Skin epidermis (tissue), 12 donors: Measurements from ENCODE around the gene APOBR.
"Not testable (repeated sequence)": the region's sequence is repeated elsewhere in the genome, so short reads cannot be mapped to it uniquely, and the experiment has no call there.

Source experiments
- H3K27ac ChIP-seq, 21 experiments: fragments of 200-600 bp; sonication (generic) in 11 of 21; one replicate each; pipeline ENCODE4 v1.5.0; 2020; ENCODE audit warnings: mild to moderate bottlenecking in 3 of 21, inconsistent platforms in 2 of 21, moderate library complexity in 2 of 21
- H3K4me3 ChIP-seq, 7 experiments: fragments of 200-600 bp; sonication (generic) in 2 of 7; one replicate each; pipeline ENCODE4 v1.5.0; 2020; ENCODE audit warnings: inconsistent platforms in 2 of 7, mild to moderate bottlenecking in 2 of 7, moderate library complexity in 1 of 7

The APOBR gene

DNA sequence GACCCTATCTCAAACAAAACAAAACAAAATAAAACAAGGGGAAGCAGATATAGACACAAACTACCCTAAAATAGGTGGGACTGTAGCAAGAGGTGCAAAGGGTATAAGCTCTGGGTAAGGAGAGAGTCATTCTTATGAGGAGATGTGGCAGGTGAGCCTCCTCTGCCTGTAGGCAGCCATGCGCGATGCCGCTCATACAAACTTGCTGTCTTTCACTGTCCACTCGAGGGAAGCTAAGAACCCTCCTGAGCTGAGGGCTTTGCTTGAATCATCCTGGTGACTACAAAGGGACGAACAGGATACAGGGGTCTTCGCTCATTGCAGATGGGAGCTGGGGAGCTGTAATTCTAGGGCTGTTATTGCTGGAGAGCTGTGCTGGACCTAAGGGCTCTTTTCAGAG is 27.0 kb downstream of the APOBR start:
- no peak overlapping the region for H3K27ac ChIP-seq
- H3K4me3 ChIP-seq, result no peak overlapping the region

DNA sequence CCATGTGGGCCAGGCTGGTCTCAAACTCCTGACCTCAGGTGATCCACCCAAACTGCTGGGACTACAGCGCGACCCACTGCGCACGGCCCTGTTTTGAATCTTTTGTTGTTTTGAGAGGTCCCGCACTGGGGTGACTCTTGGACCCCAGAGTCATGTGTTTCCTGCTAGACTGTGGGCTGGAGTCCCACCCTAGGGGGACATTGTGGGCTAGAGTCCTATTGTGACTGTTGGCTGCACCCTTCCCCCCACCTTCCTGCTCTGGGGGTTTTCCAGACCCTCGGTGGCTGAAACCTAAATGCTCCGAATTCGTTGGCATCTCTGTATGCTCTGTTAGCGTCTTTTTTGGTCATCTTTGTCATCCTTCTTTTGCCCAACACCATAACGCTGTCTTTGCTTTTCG is 28.3 kb downstream of the APOBR start:
- Histone ChIP-seq H3K27ac (no peak overlapping the region), H3K4me3 (no peak overlapping the region)

DNA sequence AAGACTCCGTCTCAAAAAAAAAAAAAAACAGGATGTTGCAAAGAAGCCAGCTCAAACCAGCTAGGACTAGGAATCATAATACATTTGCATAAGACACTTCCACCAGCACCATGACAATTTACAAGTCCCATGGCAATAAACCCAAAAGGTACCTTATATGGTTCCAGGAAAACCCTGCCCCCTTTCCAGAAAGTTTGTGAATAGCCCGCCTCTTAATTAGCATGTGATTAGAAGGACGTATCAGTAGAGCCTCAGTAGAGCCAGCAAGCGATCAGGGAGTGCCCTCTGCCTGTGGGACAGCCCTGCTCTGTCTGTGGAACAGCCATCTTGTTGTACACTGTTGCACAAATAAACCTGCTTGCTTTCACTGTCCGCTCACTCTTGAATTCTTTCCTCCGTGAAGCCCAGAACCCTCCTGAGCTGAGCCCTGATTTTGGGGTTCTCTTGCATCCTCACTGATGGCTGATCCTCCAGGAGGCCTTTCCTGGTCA is 30.3 kb downstream of the APOBR start:
- Histone ChIP-seq H3K27ac (no peak overlapping the region), H3K4me3 (no peak overlapping the region)

DNA sequence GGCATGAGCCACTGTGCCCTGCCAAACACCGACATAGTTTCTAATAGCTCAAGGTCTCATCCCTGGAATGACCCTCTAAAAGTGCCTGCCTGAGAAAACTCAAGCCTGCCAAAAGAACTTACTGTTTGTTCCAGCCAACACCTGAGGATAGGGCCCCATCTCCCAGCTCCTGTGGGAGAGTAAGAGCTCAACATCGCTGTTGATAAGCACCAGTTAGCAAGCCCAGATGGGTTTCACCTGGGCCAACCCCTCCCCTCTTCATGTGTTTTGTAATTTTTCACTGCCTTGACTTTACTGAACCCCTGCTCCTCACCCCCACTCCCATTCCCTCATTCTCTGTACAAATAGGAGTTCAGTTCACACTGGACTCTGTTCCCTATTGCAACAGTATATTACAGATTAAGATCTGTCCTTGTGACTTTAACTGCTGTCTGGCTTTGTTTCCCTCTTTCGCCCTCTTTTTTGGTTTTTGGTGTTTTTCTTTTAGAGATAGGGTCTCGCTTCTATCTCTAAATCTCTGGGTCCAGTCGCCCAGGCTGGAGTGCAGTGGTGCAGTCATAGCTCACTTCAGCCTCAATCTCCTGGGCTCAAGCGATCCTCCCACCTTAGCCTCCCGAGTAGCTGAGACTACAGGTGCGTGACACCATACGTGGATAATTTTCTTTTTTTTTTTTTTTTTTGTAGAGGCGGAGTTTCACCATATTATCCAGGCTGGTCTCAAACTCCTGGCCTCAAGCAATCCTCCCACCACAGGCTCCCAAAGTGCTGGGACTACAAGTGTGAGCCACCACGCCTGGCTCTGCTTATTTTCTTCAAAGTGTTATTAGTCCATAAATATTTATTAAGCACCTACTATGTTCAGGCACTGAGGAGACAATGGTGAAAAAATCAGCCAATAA is 32.0 kb downstream of the APOBR start:
- Histone ChIP-seq H3K4me3 (no peak overlapping the region), H3K27ac (no peak overlapping the region)

DNA sequence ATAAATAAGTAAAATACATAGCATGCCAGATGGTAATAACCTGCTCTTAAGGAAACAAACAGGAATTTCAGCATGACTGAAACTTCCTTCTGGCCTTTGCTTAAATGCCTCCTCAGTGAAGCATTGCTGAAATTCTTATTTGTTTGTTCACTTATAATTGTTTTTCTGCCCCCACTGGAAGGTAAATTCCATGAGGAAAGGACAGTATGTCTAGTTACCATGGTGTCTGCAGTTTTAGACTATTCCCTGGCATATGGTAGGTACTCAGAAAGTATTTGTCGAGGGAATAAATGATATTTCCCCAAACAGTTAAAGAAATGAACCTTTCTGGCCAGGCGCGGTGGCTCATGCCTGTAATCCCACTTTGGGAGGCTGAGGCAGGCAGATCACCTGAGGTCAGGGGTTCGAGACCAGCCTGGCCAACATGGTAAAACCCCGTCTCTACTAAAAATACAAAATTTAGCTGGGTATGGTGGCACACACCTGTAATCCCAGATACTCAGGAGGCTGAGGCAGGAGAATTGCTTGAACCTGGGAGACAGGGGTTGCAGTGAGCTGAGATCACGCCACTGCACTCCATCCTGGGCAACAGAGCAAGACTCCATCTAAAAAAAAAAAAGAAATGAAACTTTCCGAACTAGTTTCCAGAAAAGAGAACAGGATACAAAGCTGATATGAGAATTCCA is 32.8 kb downstream of the APOBR start:
- H3K4me3 ChIP-seq, H3K27ac ChIP-seq: not testable (repeated sequence)

DNA sequence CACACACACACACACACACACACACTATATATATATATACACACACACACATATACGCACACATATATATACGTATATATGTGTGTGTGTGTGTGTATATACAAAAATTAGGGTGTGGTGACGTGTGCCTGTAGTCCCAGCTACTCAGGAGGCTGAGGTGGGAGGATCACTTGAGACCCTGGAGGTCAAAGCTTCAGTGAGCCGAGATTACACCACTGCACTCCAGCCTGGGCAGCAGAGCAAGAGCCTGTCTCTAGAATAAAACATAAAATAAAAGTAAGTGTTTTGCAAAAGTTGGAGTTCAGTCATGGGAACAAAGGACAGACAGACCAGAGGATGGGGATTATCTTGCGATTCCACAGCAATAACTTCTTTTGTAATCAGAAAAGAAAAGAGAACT is 33.5 kb downstream of the APOBR start:
- Histone ChIP-seq H3K27ac (no peak overlapping the region), H3K4me3 (no peak overlapping the region)

DNA sequence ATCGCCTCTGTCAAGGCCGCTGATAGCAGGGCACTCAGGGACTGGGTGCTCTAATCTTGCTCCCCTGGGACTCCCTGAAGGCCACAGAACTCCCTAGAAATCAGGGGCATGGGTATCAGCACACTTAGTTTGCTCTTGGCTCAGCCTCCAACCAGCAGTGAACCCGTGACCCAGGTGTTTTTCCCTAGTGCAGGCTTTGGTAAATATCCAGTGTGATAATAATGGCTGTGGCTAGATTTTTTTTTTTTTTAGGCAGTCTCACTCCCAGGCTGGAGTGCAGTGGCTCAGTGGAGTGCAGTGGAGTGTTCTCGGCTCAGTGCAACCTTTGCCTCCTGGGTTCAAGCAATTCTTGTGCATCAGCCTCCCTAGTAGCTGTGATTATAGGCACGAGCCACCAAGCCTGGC is 34.0 kb downstream of the APOBR start:
- no peak overlapping the region for H3K27ac ChIP-seq
- no peak overlapping the region for H3K4me3 ChIP-seq

DNA sequence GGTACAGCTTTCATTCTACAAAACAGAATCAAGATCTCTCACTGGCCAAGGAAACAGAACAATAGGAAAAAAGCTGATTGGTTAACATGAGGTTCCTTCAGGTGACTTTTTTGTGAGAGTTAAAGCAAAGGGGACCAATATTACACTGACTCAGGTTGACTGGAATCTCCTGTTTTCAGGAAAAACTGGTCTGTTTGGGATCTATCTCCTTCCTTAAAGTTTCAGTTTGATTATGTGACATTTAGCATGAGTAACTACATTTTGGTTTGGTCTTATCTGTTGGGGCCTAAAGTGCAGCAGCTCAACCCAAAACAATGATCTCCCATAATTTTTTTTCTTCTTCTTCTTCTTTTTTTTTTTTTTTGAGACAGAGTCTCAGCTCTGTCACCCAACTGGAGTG is 34.7 kb downstream of the APOBR start:
- Histone ChIP-seq H3K27ac (no peak overlapping the region), H3K4me3 (no peak overlapping the region)

DNA sequence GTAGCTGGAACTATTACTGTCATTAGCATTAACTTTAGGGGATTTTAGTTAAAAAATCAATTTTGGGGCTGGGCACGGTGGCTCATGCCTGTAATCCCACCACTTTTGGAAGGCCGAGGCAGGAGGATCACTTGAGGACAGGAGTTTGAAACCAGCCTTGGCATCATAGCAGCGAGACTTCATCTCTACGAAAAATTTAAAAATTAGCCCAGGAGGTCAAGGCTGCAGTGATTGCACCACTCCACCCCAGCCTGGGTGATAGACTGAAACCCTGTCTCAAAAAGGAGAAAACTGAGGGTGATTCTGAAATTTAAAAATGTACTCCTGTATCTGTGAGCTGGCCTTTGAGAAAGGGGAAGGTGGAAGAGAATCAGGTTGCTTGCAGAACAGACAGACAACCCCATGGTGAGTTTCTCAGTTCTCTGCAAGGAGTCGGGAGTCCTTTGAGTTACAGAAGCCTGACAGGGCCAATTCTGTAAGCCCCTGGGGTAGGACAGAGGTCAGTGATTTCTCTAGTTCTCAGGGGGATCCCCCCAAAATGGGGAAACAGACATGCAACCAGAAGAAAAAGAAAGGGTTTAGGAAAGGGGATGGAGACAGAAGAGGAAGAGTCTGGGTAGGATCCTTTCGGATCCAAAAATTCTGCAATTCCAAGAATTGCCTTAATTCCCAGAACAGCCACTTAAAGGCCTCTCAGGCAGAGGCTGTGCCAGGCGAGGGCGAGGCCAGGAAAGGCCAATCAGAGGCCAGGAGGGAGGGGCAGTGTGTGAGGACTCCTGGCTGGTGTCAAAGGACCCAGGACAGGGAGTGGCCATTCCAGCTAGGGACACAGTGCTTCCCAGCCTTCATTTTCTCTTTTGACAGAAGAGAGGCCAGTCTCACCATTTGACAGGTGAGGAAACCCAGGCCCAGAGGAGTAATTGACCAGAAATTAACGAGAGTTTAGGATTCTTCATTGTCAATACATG is 37.6 kb downstream of the APOBR start:
- Histone ChIP-seq H3K4me3 (no peak overlapping the region), H3K27ac (peak overlapping the region in 10 of 21 experiments; percentile 7 to 63 (median 30))

DNA sequence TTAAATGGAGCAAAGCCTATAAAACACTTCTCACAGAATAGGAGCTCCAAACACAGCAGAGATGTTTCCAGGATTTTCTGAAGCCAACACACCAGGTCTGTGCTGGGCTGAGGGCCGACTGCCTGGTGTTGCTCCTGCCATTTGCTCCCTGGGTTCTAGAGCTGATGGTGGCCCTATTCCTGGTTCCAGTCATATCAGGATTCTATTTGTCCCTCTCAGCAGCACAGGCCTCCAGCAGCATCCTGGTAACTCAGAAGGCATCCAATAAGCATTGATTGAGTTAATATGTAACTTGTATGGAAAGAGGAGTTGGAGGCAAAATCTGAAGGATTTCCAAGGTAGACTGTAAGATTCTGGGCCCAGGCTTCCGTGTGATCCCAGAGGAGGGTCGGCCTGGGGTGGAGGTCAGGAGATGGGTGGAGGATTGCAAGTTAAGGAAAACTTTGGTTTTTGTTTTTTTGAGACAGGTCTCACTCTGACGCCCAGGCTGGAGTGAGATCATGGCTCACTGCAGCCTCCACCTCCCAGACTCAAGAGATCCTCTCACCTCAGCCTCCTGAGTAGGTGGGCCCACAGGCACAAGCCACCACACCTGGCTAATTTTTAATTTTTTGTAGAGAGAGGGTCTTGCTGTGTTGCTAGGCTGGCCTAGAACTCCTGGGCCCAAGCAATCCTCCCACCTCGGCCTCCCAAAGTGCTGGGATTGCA is 38.7 kb downstream of the APOBR start:
- H3K4me3 ChIP-seq, result no peak overlapping the region
- peak overlapping the region in 9 of 21 experiments; percentile 7 to 66 (median 17) for H3K27ac ChIP-seq

DNA sequence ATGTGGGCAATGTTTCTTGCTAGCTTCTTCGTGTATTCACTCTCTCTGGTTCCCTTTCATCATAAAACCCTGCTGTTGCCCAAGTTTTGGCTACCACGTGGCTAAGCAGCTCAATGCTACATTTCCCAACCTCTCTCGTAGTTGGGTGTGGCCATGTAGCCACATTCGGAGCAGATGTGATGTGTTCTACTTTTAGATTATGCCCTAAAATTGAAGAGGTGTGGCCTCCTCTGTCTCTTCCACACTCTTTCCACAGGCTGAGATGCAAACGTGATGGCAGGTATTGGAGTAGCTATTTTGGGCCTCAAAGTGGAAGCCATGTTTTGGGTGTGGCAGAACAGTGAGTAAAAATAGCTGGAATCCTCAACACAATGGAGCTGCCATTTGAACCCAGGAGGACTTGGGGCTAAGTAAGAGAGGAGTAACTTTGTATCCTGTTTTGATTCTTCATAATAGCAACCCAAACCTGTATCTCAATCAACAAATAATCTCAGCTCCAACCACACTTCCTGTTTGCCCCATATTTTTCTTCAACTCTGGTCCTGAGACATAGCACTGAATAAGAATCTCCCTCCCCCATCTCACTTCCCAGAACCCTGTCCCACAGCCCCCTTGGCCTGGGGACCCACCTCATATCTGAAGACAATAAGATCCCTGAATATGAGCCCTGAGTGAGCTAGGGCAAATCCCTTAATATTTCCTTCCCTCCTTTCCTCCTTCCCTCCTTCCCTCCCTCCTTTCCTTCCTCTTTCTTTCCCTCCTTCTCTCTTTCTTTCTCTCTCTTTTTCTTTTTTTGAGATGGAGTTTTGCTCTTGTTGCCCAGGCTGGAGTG is 40.3 kb downstream of the APOBR start:
- Histone ChIP-seq H3K4me3 (no peak overlapping the region), H3K27ac (peak overlapping the region in 13 of 21 experiments; percentile 22 to 71 (median 48))

DNA sequence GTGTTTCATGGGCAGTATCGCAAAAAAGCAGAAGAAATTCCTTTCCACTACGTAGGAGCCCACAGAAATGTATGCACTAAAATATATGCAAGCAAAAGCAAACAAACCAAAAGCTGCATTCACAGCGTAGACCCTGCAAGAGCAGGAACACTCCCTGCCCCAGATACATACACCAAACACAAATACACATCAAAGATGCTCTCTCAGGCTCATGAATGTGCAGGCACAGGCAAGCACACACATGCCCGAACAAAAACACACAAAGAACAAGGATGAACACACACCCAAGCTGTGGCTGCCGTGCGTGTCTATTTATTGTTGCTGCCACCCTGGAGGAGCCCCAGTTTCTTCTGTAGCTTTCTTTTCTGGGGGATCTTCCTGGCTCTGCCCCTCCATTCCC is 42.6 kb downstream of the APOBR start:
- peak overlapping the region in 18 of 21 experiments; percentile 72 to 95 (median 89) for H3K27ac ChIP-seq
- H3K4me3 ChIP-seq, result peak overlapping the region; percentile 28 to 48 (median 33)

DNA sequence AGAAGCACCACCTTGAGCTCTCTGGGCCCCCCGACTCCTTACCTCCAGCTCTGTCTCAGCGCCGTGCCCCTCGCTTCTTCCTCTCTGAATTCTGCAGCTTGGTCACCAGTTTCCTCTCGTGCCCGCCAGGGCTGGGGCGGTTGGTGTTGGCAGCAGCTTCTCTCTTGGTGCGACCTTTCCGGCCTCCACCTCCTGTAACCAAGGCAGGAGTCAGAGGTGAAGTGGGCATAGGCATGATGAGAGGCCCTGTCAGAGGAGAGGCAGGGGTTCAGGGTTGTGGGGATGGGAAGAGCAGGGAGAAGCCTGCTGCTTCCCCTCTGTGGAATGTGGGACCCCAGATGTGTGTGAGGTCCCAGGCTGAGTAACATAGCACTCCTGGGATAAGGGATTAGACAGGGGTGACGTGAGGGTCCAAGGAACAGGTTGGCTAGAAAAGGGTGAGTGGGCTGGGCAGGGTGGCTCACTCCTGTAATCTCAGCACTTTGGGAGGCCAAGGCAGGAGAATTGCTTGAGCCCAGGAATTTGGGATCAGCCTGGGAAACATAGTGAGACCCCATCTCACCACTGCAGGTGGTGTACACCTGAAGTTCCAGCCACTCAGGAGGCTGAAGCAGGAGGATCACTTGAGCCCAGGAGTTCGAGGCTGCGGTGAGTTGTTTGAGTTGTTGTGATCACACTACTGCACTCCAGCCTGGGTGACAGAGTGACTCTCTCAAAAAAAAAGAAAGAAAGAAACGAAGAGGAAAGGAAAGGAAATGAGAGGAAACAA is 43.7 kb downstream of the APOBR start:
- H3K4me3 ChIP-seq, result peak overlapping the region; percentile 28 to 48 (median 33)
- H3K27ac ChIP-seq, result peak overlapping the region; percentile 58 to 95 (median 89)

DNA sequence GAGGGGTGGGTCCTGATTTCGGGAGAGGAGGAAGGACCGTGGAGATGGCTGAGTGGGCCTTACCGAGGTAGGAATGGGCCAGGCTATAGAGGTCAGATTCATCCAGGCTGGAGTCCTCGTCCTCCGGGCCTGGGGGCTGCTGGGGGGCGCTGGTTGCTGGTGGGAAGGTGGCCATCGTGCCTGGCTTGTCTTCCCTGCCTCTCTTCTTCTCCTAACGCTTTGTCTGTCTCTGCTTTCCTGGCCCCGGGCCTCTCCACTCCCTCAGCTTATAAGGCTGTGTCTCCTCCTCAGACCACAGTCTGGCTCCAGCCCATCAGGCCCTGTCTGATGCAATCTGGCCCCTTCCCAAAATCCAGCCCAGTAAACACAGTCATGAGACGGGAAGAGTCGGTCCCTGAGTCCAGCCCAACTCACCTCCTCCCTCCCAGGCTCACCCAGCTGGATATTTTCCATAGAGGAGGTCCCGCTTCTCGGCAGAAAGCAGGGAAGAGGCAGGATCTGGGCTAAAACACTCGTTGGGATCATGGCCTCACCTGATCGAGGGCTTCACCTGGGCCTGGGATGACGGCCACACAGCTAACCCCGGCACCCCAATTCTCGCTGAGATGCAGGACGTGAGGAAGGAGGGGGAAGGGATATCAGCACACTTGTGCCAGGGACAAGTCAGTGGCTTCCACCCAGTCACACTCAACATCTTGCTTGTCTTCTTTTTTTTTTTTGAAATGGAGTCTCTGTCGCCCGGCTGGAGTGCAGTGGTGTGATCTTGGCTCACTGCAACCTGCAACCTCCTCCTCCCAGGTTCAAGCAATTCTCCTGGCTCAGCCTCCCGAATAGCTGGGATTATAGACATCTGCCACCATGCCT is 44.5 kb downstream of the APOBR start, which contains the start of gene NUPR1:
Gene NUPR1 (minus strand): TSS at position 242 of the 864 bp plus-strand sequence. CDS start 67 bp downstream, at position 175.
- peak within 1 kb of the TSS; percentile 28 to 48 (median 33) for H3K4me3 ChIP-seq
- peak within 1 kb of the TSS; percentile 58 to 95 (median 89) for H3K27ac ChIP-seq

DNA sequence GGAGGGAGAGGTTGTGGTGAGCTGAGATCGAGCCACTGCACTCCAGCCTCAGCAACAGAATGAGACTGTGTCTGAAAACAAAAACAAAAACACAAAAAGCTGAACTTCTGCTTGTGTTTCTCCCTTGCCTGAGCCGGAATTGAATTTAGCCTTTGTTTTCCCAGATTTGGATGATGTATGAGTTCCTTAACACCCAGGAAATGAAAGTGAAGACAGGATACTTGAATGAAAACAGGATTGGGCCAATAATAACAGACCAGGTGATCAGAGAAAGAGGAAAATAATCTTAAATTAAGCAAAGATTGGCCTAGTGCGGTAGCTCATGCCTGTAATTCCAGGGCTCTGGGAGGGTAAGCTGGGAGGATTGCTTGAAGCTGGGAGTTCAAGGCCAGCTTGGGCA is 45.9 kb downstream of the APOBR start:
- no peak overlapping the region for H3K4me3 ChIP-seq
- peak overlapping the region in 10 of 21 experiments; percentile 1 to 92 (median 90) for H3K27ac ChIP-seq

DNA sequence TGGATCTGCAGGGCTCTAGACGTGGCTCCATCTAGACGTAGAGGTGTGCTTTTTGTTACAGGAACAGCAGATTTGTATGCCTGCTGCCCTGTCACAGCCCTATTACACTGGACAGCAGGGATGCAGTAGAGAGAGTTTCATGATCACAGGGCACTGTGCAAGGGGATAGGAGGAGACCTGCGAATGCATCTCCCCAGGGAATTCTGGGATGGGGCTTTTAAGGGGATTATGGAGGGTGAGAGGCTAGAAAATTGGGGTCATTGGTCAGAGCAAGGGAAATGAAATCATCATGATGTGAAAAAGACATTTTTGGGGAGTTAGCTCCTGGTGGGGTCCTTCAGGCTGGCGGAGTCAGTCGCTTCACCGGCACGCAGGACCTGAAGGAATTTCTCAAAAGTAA is 48.2 kb downstream of the APOBR start:
- Histone ChIP-seq H3K4me3 (no peak overlapping the region), H3K27ac (peak overlapping the region in 13 of 21 experiments; percentile 14 to 72 (median 59))
